NCI-H524 (cell line): Measurements from ENCODE around the gene SPG21.

Source experiments
- DNase-seq, 2 experiments: peaks; one replicate each; lab custom pipeline; 2025; lab: John Stamatoyannopoulos, UW

SPG21 gene

GRCh38 chr15:64991536-64992135 is 1.9 kb upstream of the SPG21 start:
- DNase-seq, result peak; percentile 34 to 68

- no peak for DNase-seq
These were observed 405 bp upstream of the SPG21 start for GRCh38 chr15:64990168-64990470.

- no peak for DNase-seq
These were observed 2.6 kb downstream of the SPG21 start for GRCh38 chr15:64987136-64987535.

- no peak for DNase-seq
These were observed 4.2 kb downstream of the SPG21 start for GRCh38 chr15:64985366-64986033.

GRCh38 chr15:64982472-64982871 is 7.2 kb downstream of the SPG21 start:
- DNase-seq, result no peak

GRCh38 chr15:64981812-64982431 is 7.8 kb downstream of the SPG21 start:
- no peak for DNase-seq

GRCh38 chr15:64979252-64979710 is 10.4 kb downstream of the SPG21 start:
- DNase-seq, result no peak

GRCh38 chr15:64975390-64975789 is 14.3 kb downstream of the SPG21 start:
- DNase-seq, result no peak

GRCh38 chr15:64970698-64971097 is 19.0 kb downstream of the SPG21 start:
- no peak for DNase-seq

GRCh38 chr15:64969401-64969800 is 20.3 kb downstream of the SPG21 start:
- DNase-seq, result no peak

- DNase-seq, result no peak
These were observed 28.7 kb downstream of the SPG21 start for GRCh38 chr15:64961013-64961412.

GRCh38 chr15:64960153-64960552 is 29.6 kb downstream of the SPG21 start:
- DNase-seq, result no peak

- no peak for DNase-seq
These were observed 30.6 kb downstream of the SPG21 start for GRCh38 chr15:64959128-64959527.

GRCh38 chr15:64954395-64954794 is 35.3 kb downstream of the SPG21 start:
- DNase-seq, result no peak

- no peak for DNase-seq
These were observed 37.8 kb downstream of the SPG21 start for GRCh38 chr15:64951777-64952418.

- no peak for DNase-seq
These were observed 38.8 kb downstream of the SPG21 start for GRCh38 chr15:64950888-64951287.

- no peak for DNase-seq
These were observed 40.1 kb downstream of the SPG21 start for GRCh38 chr15:64949383-64950186.

- DNase-seq, result no peak
These were observed 40.8 kb downstream of the SPG21 start for GRCh38 chr15:64948916-64949315.

- no peak for DNase-seq
These were observed 42.5 kb downstream of the SPG21 start for GRCh38 chr15:64947211-64947610.

GRCh38 chr15:64944961-64945360 is 44.8 kb downstream of the SPG21 start:
- DNase-seq, result no peak

- DNase-seq, result no peak
These were observed 46.0 kb downstream of the SPG21 start for GRCh38 chr15:64943512-64944225.

GRCh38 chr15:64942356-64942755 is 47.4 kb downstream of the SPG21 start:
- DNase-seq, result no peak
